Stimulated activated naive CD8-positive, alpha-beta T cell treated with anti-CD3 and anti-CD28 coated beads, Interleukin-15, Interleukin-2, amounts not matched to agents 100 ng/mL and 50 ng/mL, for 24 hours (primary cell): ENCODE data around the gene THAP7.

ENCODE experiments used
- H3K27ac Mint-ChIP-seq: one replicate; pipeline ENCODE4 v1.8.0; 2021; ENCODE audit warnings: mild to moderate bottlenecking, mixed read lengths
- H3K27me3 Mint-ChIP-seq: one replicate; pipeline ENCODE4 v1.8.0; 2021; ENCODE audit warnings: mixed read lengths
- H3K36me3 Mint-ChIP-seq: one replicate; pipeline ENCODE4 v1.8.0; 2021; ENCODE audit warnings: low read depth, mixed read lengths
- H3K4me1 Mint-ChIP-seq: one replicate; pipeline ENCODE4 v1.8.0; 2021; ENCODE audit warnings: low read depth, mixed read lengths
- H3K4me3 Mint-ChIP-seq: one replicate; pipeline ENCODE4 v1.8.0; 2021; ENCODE audit warnings: mild to moderate bottlenecking, mixed read lengths
- H3K9me3 Mint-ChIP-seq: one replicate; pipeline ENCODE4 v1.8.0; 2021; ENCODE audit warnings: mixed read lengths

The THAP7 gene

GRCh38 chr22:20994128-20994901, 7.6 kb downstream of the THAP7 start:
- H3K4me1 Mint-ChIP-seq: peaks cover 4% of the 10 kb centered on the region
- H3K36me3 Mint-ChIP-seq: peaks cover 6% of the 10 kb centered on the region
- H3K27me3 Mint-ChIP-seq: no peaks in the 10 kb centered on the region
- H3K27ac Mint-ChIP-seq: no peak overlapping the region
- no peak overlapping the region for H3K4me3 Mint-ChIP-seq
- H3K9me3 Mint-ChIP-seq: no peaks in the 10 kb centered on the region

DNA sequence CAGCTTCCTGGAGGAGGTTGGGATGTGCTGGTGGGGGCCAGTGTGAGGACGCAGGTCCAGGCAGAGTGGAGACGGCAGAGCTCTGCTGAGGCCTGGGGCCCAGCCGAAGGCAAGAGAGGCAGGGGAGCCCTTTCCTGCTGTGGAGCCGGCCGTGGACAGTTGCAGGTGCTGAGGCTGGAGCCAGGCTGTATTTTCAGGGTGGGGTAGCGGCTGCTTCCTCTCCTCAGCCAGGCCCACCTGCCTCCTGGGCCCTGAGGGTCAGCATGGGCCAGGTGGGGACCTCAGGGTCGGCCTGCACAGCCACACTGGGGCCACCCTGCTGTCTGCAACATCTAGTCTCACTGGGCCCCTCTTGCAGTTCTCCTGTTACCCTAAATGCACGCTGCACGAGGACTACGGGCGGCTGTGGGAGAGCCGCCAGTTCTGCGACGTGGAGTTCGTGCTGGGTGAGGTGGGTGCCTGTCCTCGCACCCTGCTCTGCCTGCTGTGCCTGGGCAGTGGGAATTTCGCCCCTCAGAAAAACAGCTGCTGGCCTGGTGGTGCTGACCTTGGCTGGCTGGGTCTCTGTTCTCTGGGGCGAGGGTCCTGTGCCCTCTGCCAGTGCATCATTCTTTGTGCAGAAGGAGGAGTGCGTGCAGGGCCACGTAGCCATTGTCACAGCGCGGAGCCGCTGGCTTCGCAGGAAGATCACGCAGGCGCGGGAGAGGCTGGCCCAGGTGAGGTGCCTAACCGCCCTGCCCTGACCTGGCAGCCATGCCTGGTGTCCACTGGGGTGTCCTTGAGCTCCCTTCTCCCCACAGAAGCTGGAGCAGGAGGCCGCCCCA, 8.4 kb downstream of the THAP7 start:
- Mint-ChIP-seq H3K36me3 (peaks cover 6% of the 10 kb centered on the region), H3K4me1 (no peaks in the 10 kb centered on the region), H3K9me3 (no peaks in the 10 kb centered on the region), H3K27ac (no peak overlapping the region), H3K4me3 (no peak overlapping the region), H3K27me3 (no peaks in the 10 kb centered on the region)

- Mint-ChIP-seq H3K4me1 (no peaks in the 10 kb centered on the region), H3K9me3 (no peaks in the 10 kb centered on the region), H3K4me3 (no peak overlapping the region), H3K27me3 (no peaks in the 10 kb centered on the region), H3K36me3 (peaks cover 8% of the 10 kb centered on the region), H3K27ac (no peak overlapping the region)
Observed at GRCh38 chr22:20992456-20993303, 9.2 kb downstream of the THAP7 start.

- no peak overlapping the region for H3K27ac Mint-ChIP-seq
- H3K9me3 Mint-ChIP-seq: no peaks in the 10 kb centered on the region
- H3K4me1 Mint-ChIP-seq: no peaks in the 10 kb centered on the region
- peaks cover 11% of the 10 kb centered on the region for H3K36me3 Mint-ChIP-seq
- no peak overlapping the region for H3K4me3 Mint-ChIP-seq
- no peaks in the 10 kb centered on the region for H3K27me3 Mint-ChIP-seq
Observed at GRCh38 chr22:20992056-20992442, 9.9 kb downstream of the THAP7 start.

- no peaks in the 10 kb centered on the region for H3K27me3 Mint-ChIP-seq
- H3K4me3 Mint-ChIP-seq: no peak overlapping the region
- H3K4me1 Mint-ChIP-seq: no peaks in the 10 kb centered on the region
- H3K27ac Mint-ChIP-seq: no peak overlapping the region
- no peaks in the 10 kb centered on the region for H3K9me3 Mint-ChIP-seq
- H3K36me3 Mint-ChIP-seq: peaks cover 15% of the 10 kb centered on the region
Observed at GRCh38 chr22:20991252-20992055, 10.5 kb downstream of the THAP7 start.

DNA sequence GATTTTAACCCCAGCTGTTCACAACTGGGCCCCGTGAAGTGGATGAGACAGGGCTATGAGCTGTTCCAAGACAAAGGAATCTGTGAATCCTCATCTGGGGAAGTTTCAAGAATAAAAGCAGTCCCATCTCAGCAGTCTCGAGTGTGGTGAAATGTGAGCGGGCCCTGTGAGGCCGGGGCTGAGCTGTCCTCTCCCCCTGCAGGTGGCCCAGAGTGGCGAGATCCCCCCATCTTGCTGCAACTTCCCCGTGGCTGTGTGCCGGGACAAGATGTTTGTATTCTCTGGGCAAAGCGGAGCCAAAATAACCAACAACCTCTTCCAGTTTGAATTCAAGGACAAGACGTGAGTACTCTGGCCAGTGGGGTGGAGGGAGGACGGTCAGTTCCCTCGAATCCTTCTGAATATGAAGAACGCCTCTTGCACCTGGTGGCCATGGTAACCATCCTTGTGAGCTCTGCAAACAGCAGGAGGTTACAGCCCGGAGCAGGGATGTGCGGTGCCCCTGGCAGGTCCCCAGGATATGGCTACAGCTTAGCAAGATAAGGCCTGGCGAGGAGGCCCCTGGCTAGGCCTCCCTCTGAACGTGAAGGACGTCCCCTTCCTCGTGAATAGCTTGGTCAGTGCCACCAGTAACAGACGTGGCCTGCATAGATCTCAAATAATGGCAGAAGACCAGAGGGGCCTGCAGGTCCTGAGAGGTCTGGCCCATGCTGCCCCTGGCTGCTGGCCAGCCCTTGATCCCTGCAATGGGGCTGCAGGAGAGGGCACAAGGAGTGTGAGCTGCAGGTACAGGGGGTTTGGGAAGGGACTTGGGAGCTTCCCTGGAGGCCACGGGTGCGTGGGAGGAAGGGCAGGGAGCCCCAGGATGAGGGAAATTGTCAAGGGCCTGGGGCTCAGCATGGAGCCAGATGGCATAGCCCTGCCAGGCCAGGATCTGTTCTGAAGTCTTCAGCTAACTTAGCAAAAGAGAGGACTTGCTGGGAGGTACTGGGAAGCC, 11.4 kb downstream of the THAP7 start:
- H3K27me3 Mint-ChIP-seq: no peaks in the 10 kb centered on the region
- no peak overlapping the region for H3K27ac Mint-ChIP-seq
- H3K9me3 Mint-ChIP-seq: no peaks in the 10 kb centered on the region
- peaks cover 24% of the 10 kb centered on the region for H3K36me3 Mint-ChIP-seq
- no peak overlapping the region for H3K4me3 Mint-ChIP-seq
- H3K4me1 Mint-ChIP-seq: no peaks in the 10 kb centered on the region

GRCh38 chr22:20989323-20990138, 12.4 kb downstream of the THAP7 start:
- H3K4me1 Mint-ChIP-seq: no peaks in the 10 kb centered on the region
- H3K9me3 Mint-ChIP-seq: no peaks in the 10 kb centered on the region
- H3K4me3 Mint-ChIP-seq: no peak overlapping the region
- no peaks in the 10 kb centered on the region for H3K27me3 Mint-ChIP-seq
- no peak overlapping the region for H3K27ac Mint-ChIP-seq
- peaks cover 25% of the 10 kb centered on the region for H3K36me3 Mint-ChIP-seq

GRCh38 chr22:20988573-20989322, 13.2 kb downstream of the THAP7 start:
- no peak overlapping the region for H3K4me3 Mint-ChIP-seq

GRCh38 chr22:20987375-20987774, 14.5 kb downstream of the THAP7 start:
- Mint-ChIP-seq H3K4me3 (no peak overlapping the region), H3K9me3 (no peaks in the 10 kb centered on the region), H3K27ac (no peak overlapping the region), H3K4me1 (peaks cover 17% of the 10 kb centered on the region), H3K27me3 (no peaks in the 10 kb centered on the region), H3K36me3 (peaks cover 31% of the 10 kb centered on the region)

More at GRCh38 chr22:20988573-20989322, 13.2 kb downstream of the THAP7 start:
- Mint-ChIP-seq H3K27ac (no peak overlapping the region), H3K27me3 (no peaks in the 10 kb centered on the region), H3K9me3 (no peaks in the 10 kb centered on the region), H3K4me1 (peaks cover 4% of the 10 kb centered on the region), H3K36me3 (peaks cover 30% of the 10 kb centered on the region)

DNA sequence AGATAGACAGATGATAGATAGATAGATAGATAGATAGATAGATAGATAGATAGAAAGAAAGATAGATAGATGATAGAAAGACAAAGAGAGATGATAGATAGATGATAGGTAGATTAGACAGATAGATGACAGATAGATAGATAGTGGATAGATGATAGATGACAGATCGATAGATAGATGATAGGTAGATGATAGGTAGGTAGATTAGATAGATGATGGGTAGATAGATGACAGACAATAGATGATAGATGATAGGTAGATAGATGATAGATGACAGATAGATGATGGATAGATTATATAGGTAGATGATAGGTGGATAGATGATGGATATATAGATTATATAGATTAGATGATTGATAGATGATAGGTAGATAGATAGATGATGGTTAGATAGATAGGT, 15.6 kb downstream of the THAP7 start:
- H3K27ac Mint-ChIP-seq: no peak overlapping the region
- peaks cover 31% of the 10 kb centered on the region for H3K36me3 Mint-ChIP-seq
- peaks cover 19% of the 10 kb centered on the region for H3K4me1 Mint-ChIP-seq
- H3K27me3 Mint-ChIP-seq: no peaks in the 10 kb centered on the region
- H3K9me3 Mint-ChIP-seq: no peaks in the 10 kb centered on the region
- H3K4me3 Mint-ChIP-seq: no peak overlapping the region

DNA sequence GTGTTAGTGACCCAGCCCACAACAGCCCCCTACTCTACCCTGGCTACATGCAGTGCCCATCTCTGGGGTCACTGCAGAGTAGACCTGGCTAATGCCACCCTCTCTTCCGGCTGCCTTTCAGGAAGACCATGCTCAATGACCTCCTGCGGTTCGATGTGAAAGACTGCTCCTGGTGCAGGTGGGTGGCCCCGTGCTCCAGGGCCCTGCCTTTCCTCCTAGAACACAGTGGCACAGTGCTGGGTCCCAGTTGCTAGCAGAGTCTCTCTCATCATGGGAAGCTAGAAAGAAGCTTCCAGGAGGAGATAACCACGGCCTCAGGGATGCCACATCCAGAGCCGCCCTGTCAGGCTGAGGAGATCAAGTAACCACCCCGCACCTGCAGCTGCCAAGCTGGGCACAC, 16.2 kb downstream of the THAP7 start:
- peaks cover 31% of the 10 kb centered on the region for H3K36me3 Mint-ChIP-seq
- no peaks in the 10 kb centered on the region for H3K27me3 Mint-ChIP-seq
- no peak overlapping the region for H3K4me3 Mint-ChIP-seq
- peaks cover 26% of the 10 kb centered on the region for H3K4me1 Mint-ChIP-seq
- no peaks in the 10 kb centered on the region for H3K9me3 Mint-ChIP-seq
- no peak overlapping the region for H3K27ac Mint-ChIP-seq

DNA sequence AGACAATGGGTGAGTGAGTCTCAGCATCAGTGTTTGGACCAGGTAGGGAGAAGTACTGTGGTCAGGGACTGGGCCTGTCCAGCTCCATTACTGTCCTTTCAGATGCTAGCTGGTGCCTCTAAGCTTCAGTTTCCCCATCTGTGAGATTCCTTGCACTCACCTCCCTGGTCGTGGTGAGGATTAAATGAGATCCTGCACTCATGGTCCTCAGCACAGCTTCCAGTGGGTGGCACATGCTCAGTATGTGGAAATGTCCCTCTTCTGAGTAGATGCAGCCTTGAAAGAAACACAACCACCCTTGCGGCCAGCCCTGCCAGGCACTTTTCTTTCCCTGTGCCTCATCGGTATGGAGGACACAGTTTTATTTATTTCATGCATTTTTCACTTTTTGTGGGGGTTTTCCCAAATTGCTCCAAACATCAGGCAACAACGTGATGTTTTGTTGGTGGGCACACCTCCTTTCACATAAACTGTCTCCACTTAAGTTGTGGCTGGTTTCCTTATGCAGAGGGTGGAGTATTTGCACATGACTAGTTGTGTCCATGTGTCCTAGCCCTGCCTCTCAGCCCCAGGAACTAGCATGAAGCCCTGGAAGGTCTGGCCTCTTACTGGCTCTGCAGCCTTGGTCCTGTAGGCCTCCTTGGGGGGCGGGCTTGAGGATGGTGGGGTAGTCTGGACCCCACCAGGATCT, 18.7 kb downstream of the THAP7 start:
- H3K4me1 Mint-ChIP-seq: peaks cover 46% of the 10 kb centered on the region
- peaks cover 4% of the 10 kb centered on the region for H3K27me3 Mint-ChIP-seq
- peak overlapping the region; percentile 99 for H3K4me3 Mint-ChIP-seq
- peak overlapping the region; percentile 94 for H3K27ac Mint-ChIP-seq
- peaks cover 4% of the 10 kb centered on the region for H3K9me3 Mint-ChIP-seq
- peaks cover 25% of the 10 kb centered on the region for H3K36me3 Mint-ChIP-seq
